Cardiac fibroblast (primary cell): ENCODE measurements around the gene TRIAP1.
"Not testable (repeated sequence)": the region's sequence is repeated elsewhere in the genome, so short reads cannot be mapped to it uniquely, and the experiment has no call there.

Experiments used
- DNase-seq, 2 donors: peaks; one replicate each; pipeline versions ENCODE4 v3.0.0 to v3.0.0-alpha.2; 2010; ENCODE audit warnings: low read depth in 2 of 2
- H3K4me3 ChIP-seq, 2 donors: replicated peaks in 1 of 2; 1 replicate in 1 of 2; 2 replicates in 1 of 2; pipeline ENCODE4 v1.5.1; 2011; ENCODE audit warnings: low read depth in 2 of 2, low read length in 2 of 2, mild to moderate bottlenecking in 2 of 2, moderate library complexity in 1 of 2
- TF ChIP-seq, protein P1 (sequence below): IDR thresholded peaks from one replicate; pipeline ENCODE4 v1.5.1; 2011; ENCODE audit warnings: low read depth, mild to moderate bottlenecking, low read length, inconsistent platforms

TRIAP1 gene

DNA sequence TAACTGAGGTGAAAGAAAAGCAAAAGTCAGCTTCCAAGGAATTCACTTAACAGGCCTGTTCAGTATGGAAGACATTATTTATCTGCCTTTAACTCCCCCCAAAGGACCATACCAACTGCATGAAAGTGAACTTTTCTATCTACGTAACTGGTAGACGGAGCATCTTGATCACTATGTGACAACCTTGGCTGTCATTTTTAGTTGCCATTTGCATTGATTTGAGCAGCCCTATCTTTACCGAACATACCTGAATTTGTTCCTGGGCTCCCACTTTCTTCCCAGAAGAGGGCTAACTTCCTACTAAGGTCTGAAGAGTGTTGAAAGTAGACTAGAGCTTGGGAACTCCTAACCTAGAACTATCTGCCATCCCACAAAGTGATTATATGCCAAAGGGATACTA is 14.0 kb upstream of the TRIAP1 start:
- TF ChIP-seq, protein P1, sequence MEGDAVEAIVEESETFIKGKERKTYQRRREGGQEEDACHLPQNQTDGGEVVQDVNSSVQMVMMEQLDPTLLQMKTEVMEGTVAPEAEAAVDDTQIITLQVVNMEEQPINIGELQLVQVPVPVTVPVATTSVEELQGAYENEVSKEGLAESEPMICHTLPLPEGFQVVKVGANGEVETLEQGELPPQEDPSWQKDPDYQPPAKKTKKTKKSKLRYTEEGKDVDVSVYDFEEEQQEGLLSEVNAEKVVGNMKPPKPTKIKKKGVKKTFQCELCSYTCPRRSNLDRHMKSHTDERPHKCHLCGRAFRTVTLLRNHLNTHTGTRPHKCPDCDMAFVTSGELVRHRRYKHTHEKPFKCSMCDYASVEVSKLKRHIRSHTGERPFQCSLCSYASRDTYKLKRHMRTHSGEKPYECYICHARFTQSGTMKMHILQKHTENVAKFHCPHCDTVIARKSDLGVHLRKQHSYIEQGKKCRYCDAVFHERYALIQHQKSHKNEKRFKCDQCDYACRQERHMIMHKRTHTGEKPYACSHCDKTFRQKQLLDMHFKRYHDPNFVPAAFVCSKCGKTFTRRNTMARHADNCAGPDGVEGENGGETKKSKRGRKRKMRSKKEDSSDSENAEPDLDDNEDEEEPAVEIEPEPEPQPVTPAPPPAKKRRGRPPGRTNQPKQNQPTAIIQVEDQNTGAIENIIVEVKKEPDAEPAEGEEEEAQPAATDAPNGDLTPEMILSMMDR, result no peak
- no peak overlapping the region for H3K4me3 ChIP-seq
- no peak for DNase-seq

DNA sequence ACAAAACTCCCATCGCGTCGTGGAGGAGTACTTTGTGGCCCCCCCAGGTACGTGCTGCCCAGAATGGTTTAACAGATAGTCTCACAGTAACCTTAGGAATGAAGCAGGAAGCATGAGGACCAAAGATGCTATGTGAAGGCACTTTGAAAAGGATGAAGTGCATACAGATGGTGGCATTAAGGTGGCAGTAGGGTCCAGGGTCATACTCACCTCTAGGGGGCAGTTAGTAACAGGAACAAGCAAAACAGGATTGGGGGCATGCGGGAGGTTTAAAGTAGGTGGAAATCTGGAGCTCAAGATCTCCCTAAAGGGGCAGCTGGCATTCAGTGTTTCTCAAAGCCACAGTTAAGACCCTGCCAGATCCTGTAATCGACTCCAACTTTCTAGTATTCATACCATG is 10.9 kb upstream of the TRIAP1 start:
- DNase-seq, result peak in 1 of 2 donors; percentile 17

GRCh38 chr12:120455302-120455701 is 9.1 kb upstream of the TRIAP1 start:
- no peak for DNase-seq
- TF ChIP-seq, protein P1, result no peak
- H3K4me3 ChIP-seq, result no peak overlapping the region

More for the DNA sequence above, 10.9 kb upstream of the TRIAP1 start:
- no peak overlapping the region for H3K4me3 ChIP-seq
- TF ChIP-seq, protein P1, result peak; percentile 47

DNA sequence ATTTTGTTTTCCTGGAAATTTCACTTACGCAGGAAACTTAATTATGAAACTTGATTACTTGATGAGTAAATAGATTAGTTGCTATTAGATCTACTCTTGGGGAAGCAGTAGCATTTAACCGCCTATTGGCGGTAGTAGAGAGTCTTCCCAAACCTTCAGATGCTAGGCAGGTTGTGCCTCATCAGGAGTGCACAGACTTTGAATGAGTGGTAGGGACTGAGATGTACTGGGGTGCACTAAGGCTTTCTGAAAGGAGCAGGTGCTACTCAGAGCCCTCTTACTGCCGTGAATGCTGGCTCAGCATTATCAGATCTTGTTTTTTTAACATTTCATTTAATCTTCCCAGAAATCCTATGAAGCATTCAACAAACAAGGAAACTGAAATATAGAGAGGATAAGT is 7.8 kb upstream of the TRIAP1 start:
- DNase-seq, result peak; percentile 26 to 50

DNA sequence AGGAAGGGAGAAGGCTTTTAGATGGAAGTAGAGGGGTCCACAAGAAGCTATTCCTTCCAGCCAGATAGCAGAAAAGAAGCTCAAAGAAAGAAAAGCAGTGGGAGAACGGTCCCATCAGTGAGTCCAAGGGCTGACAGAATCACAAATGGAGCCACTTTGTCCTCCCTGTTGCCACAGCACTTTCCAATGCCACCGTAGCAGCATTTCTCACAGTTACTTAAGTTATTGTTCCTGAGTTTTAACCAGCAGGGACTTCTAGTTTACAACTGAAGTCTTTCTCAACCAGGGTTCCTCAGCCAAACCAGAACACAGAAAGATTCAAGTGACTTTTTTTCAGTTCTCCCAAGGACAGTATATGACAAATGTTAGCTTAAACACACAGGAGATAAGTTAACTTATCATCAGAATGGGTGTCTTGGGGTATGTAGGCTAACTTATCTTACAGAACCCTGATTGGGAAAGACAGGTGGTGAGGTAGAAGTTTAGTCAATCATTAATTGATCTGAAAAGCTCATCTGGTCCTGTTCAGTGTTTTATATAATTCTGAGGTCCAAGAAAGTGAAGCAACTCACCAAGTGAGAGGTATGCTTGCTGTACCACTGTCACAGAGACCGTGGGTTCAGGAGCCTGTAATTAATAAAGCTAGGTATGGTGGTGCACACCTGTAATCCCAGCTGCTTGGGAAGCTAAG is 7.0 kb upstream of the TRIAP1 start:
- no peak overlapping the region for H3K4me3 ChIP-seq
- no peak for DNase-seq
- TF ChIP-seq, protein P1, result no peak

More for the DNA sequence above, 7.8 kb upstream of the TRIAP1 start:
- TF ChIP-seq, protein P1, result peak; percentile 73
- no peak overlapping the region for H3K4me3 ChIP-seq

DNA sequence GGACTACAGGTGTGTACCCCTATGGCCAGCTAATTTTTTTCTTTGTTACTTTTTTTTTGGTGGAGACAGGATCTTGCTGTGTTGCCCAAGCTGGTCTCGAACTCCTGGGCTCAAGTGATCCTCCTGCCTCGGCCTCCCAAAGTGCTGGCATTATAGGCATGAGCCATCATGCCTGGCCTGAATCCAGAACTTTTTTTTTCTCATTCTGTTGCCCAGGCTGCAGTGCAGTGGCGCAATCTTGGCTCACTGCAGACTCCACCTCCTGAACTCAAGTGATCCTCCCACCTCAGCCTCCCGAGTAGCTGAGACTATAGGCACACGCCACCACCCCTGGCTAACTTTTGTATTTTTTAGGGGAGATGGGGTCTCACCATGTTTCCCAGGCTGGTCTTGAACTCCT is 6.3 kb upstream of the TRIAP1 start:
- not testable (repeated sequence) for H3K4me3 ChIP-seq
- DNase-seq, result peak; percentile 29 to 52

GRCh38 chr12:120447992-120448391 is 1.8 kb upstream of the TRIAP1 start:
- DNase-seq, result no peak
- TF ChIP-seq, protein P1, result no peak
- H3K4me3 ChIP-seq, result no peak overlapping the region

- H3K4me3 ChIP-seq, result peak overlapping the region; percentile 100
Measured at GRCh38 chr12:120446844-120447178, 627 bp upstream of the TRIAP1 start.

More at GRCh38 chr12:120446844-120447178, 627 bp upstream of the TRIAP1 start:
- DNase-seq, result not testable (repeated sequence)
